BLaER1 (cell line): ENCODE measurements around the gene TERB1.

Experiments
- H3K27ac ChIP-seq: shearing (Covaris generic); formaldehyde crosslinking; 2 replicates; pipeline ENCODE4 v1.8.1; 2022
- H3K27me3 ChIP-seq: shearing (Covaris generic); formaldehyde crosslinking; 2 replicates; pipeline ENCODE4 v1.8.1; 2022
- H3K36me3 ChIP-seq: shearing (Covaris generic); formaldehyde crosslinking; 2 replicates; pipeline ENCODE4 v1.8.1; 2022
- H3K4me1 ChIP-seq: shearing (Covaris generic); formaldehyde crosslinking; 2 replicates; pipeline ENCODE4 v1.8.1; 2022
- H3K4me2 ChIP-seq: shearing (Covaris generic); formaldehyde crosslinking; 2 replicates; pipeline ENCODE4 v1.8.1; 2022
- H3K4me3 ChIP-seq: shearing (Covaris generic); formaldehyde crosslinking; 2 replicates; pipeline ENCODE4 v1.8.1; 2022
- H3K9ac ChIP-seq: shearing (Covaris generic); formaldehyde crosslinking; 2 replicates; pipeline ENCODE4 v1.8.1; 2022
- H3K9me3 ChIP-seq: shearing (Covaris generic); formaldehyde crosslinking; 2 replicates; pipeline ENCODE4 v1.8.1; 2022
- H4K20me1 ChIP-seq: shearing (Covaris generic); formaldehyde crosslinking; 2 replicates; pipeline ENCODE4 v1.8.1; 2022
- Cebpa-rat ChIP-seq: shearing (Covaris generic); IDR thresholded peaks from 2 replicates; pipeline ENCODE4 v1.8.1; 2022

TERB1 gene

DNA sequence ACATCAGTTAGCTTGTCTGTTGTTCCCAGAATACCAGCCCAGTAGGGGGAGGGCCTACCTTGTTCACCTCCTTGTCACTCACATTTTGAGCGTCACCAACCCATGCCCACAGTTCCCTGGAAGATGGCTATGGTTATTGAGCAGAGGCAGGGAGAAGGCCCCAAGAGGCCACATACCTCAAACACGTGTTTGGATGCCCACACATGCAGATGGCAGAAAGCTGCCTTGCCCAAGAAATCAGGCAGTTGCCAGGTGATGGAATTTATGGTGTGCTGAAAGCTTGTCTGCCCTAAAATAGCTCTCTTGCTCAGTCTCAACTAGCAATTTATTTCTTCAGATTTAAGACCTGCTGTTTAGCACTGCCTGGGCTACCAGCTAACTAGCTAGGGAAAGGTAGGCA lies 88.3 kb downstream of the TERB1 start:
- Histone ChIP-seq H3K4me3 (no peak overlapping the region), H3K4me2 (peak overlapping the region; percentile 65), H3K27me3 (no peaks in the 10 kb centered on the region), H3K27ac (peak overlapping the region; percentile 43; the same call in 1 of the 2 replicates), H3K4me1 (peaks cover 28% of the 10 kb centered on the region), H3K9me3 (peaks cover 14% of the 10 kb centered on the region), H4K20me1 (no peaks in the 10 kb centered on the region), H3K36me3 (peaks cover 12% of the 10 kb centered on the region), H3K9ac (no peak overlapping the region)
- TF ChIP-seq Cebpa-rat = no peak

DNA sequence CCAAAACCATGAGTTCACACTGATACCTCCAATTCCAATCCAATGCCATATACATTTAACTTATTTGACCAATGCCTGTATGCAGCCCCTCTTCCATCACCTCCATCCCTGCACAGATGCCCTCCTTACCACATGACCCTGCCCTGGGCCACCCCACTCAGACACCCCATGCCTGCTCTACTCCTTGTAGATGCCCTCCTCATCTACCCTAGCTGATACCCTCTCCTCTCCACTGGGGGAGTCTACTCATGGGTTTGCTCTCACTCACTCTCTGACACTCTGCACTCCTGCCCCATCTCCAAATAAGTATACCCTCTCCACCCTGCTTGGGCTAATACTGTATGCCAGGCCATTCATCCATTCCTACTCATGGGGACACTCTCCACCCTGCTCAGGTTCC lies 88.9 kb downstream of the TERB1 start:
- H3K4me2 ChIP-seq = peak overlapping the region; percentile 65
- H3K9me3 ChIP-seq = peaks cover 14% of the 10 kb centered on the region
- H3K36me3 ChIP-seq = peaks cover 6% of the 10 kb centered on the region; the same call in 1 of the 2 replicates
- peaks cover 32% of the 10 kb centered on the region for H3K4me1 ChIP-seq
- TF ChIP-seq Cebpa-rat = no peak
- no peak overlapping the region for H3K27ac ChIP-seq
- H3K9ac ChIP-seq = no peak overlapping the region
- no peaks in the 10 kb centered on the region for H3K27me3 ChIP-seq
- H3K4me3 ChIP-seq = no peak overlapping the region
- no peaks in the 10 kb centered on the region for H4K20me1 ChIP-seq

DNA sequence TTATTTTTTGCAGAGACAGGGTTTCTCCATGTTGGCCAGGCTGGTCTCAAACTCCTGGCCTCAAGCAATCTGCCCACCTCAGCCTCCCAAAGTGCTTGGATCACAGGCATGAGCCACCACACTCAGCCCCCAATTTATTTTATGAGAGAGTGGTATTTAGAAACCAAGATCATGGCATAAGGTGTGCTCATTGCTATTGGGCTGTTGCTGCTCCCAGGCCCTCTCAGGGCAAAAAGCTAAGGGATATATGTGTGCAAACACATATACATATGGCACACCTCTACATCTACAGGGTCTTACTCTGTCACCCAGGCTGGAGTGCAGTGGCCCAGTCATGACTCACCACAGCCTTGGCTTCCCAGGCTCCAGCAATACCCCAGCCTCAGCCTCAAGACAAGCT lies 89.8 kb downstream of the TERB1 start:
- Histone ChIP-seq H3K27ac (no peak overlapping the region), H3K36me3 (no peaks in the 10 kb centered on the region), H3K9ac (no peak overlapping the region), H3K4me1 (peaks cover 41% of the 10 kb centered on the region), H3K4me3 (no peak overlapping the region), H3K27me3 (no peaks in the 10 kb centered on the region), H3K4me2 (no peak overlapping the region), H4K20me1 (no peaks in the 10 kb centered on the region), H3K9me3 (peaks cover 14% of the 10 kb centered on the region)
- no peak for TF ChIP-seq Cebpa-rat

DNA sequence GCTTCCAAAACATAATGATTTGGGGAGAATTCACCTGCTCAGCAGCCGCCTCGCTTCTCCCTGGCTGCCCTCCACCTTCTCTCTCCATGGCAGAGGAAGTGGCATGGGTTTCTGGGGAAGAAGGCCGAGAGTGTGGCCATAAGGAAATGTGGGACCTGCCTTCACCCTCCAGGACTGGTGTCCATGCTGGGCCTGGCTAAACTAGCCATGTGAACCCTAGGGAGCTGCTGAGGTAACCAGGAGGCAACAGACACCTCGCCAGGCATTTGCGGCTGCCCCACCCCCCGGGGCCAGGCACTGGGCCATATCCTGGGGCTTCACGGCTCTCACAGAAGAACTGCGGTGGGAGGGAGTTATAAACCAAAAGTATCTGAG lies 94.9 kb downstream of the TERB1 start:
- no peaks in the 10 kb centered on the region for H4K20me1 ChIP-seq
- no peak overlapping the region for H3K4me3 ChIP-seq
- H3K4me2 ChIP-seq = no peak overlapping the region; the same call in 1 of the 2 replicates
- no peak overlapping the region for H3K9ac ChIP-seq
- H3K9me3 ChIP-seq = peaks cover 16% of the 10 kb centered on the region
- no peak overlapping the region for H3K27ac ChIP-seq
- peaks cover 43% of the 10 kb centered on the region for H3K4me1 ChIP-seq
- TF ChIP-seq Cebpa-rat = no peak
- H3K27me3 ChIP-seq = no peaks in the 10 kb centered on the region
- no peaks in the 10 kb centered on the region for H3K36me3 ChIP-seq

DNA sequence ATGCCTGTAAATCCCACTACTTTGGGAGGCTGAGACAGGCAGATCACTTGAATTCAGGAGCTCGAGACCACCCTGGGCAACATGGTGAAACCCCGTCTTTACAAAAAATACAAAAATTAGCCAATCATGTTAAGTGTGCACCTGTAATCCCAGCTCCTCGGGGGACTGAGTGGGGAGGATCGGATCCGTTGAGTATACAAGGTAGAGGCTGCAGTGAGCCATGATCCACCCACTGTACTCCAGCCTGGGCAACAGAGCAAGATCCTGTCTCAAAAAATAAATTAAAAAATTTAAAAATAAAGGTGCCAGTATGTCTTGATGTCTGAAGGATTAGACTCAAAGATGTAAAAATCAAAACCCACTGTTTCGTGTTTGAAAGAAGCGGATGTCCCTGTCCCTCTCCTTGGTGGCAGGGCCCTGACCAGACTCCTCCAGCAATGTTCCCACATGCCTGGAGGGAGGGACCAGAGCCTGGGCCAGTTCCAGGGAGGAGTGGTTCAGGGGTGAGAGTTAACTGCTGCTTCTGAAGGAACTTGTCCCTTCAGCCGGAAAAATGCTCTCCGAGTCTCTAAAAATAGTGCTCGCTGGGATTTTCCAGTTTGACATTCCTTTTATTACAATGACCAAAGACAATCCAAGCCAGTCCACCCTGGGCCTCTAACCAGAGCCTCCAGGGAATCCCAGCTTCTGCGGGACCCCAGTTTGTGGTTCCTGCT lies 95.4 kb downstream of the TERB1 start:
- no peak for TF ChIP-seq Cebpa-rat
- peaks cover 48% of the 10 kb centered on the region for H3K4me1 ChIP-seq
- H3K27ac ChIP-seq = no peak overlapping the region
- H3K9ac ChIP-seq = no peak overlapping the region
- H3K27me3 ChIP-seq = no peaks in the 10 kb centered on the region
- no peaks in the 10 kb centered on the region for H4K20me1 ChIP-seq
- H3K9me3 ChIP-seq = peaks cover 17% of the 10 kb centered on the region
- no peaks in the 10 kb centered on the region for H3K36me3 ChIP-seq
- no peak overlapping the region; the same call in 1 of the 2 replicates for H3K4me2 ChIP-seq
- H3K4me3 ChIP-seq = no peak overlapping the region
